ENCODE measurements around the gene CDAN1.

The CDAN1 gene

GRCh38 chr15:42734076-42734672 lies 2.8 kb downstream of the CDAN1 start:
- no peak for DNase-seq

- no peak for DNase-seq
Observed at GRCh38 chr15:42733027-42733426, 3.9 kb downstream of the CDAN1 start.

- no peak for DNase-seq
Observed at GRCh38 chr15:42732095-42732827, 4.7 kb downstream of the CDAN1 start.

- DNase-seq: no peak
Observed at GRCh38 chr15:42731461-42731860, 5.5 kb downstream of the CDAN1 start.

GRCh38 chr15:42730536-42730935 lies 6.4 kb downstream of the CDAN1 start:
- DNase-seq: no peak

GRCh38 chr15:42730135-42730534 lies 6.8 kb downstream of the CDAN1 start:
- DNase-seq: no peak

GRCh38 chr15:42729409-42729808 lies 7.5 kb downstream of the CDAN1 start:
- no peak for DNase-seq

GRCh38 chr15:42728972-42729371 lies 8.0 kb downstream of the CDAN1 start:
- no peak for DNase-seq

GRCh38 chr15:42728560-42728959 lies 8.4 kb downstream of the CDAN1 start:
- no peak for DNase-seq

GRCh38 chr15:42727750-42728381 lies 9.1 kb downstream of the CDAN1 start:
- no peak for DNase-seq

GRCh38 chr15:42726114-42726513 lies 10.8 kb downstream of the CDAN1 start:
- no peak for DNase-seq

GRCh38 chr15:42725331-42725903 lies 11.5 kb downstream of the CDAN1 start:
- no peak for DNase-seq

- DNase-seq: no peak
Observed at GRCh38 chr15:42724276-42724675, 12.7 kb downstream of the CDAN1 start.

- no peak for DNase-seq
Observed at GRCh38 chr15:42723068-42723467, 13.9 kb downstream of the CDAN1 start.

GRCh38 chr15:42721916-42722315 lies 15.0 kb downstream of the CDAN1 start:
- no peak for DNase-seq

- DNase-seq: no peak
Observed at GRCh38 chr15:42721016-42721415, 15.9 kb downstream of the CDAN1 start.

GRCh38 chr15:42720071-42720470 lies 16.9 kb downstream of the CDAN1 start:
- DNase-seq: no peak

GRCh38 chr15:42719043-42719442 lies 17.9 kb downstream of the CDAN1 start:
- no peak for DNase-seq

GRCh38 chr15:42716626-42717025 lies 20.3 kb downstream of the CDAN1 start:
- DNase-seq: no peak

- no peak for DNase-seq
Observed at GRCh38 chr15:42716125-42716524, 20.8 kb downstream of the CDAN1 start.

GRCh38 chr15:42712584-42712983 lies 24.3 kb downstream of the CDAN1 start:
- no peak for DNase-seq

- DNase-seq: no peak
Observed at GRCh38 chr15:42711746-42712145, 25.2 kb downstream of the CDAN1 start.

- DNase-seq: no peak
Observed at GRCh38 chr15:42710662-42711061, 26.3 kb downstream of the CDAN1 start.

Data from NCI-H1092 (cell line).